ENCODE results near the gene EPHX1. TPM values are rescaled to one million over a fixed set of nuclear protein-coding genes. Genes with fewer than 3 reads are reported as not detected.
"Not testable (repeated sequence)": the region's sequence is repeated elsewhere in the genome, so short reads cannot be mapped to it uniquely, and the experiment has no call there.

The EPHX1 gene
- total RNA-seq: 43.7 and 91.0 TPM in 2 replicates

DNA sequence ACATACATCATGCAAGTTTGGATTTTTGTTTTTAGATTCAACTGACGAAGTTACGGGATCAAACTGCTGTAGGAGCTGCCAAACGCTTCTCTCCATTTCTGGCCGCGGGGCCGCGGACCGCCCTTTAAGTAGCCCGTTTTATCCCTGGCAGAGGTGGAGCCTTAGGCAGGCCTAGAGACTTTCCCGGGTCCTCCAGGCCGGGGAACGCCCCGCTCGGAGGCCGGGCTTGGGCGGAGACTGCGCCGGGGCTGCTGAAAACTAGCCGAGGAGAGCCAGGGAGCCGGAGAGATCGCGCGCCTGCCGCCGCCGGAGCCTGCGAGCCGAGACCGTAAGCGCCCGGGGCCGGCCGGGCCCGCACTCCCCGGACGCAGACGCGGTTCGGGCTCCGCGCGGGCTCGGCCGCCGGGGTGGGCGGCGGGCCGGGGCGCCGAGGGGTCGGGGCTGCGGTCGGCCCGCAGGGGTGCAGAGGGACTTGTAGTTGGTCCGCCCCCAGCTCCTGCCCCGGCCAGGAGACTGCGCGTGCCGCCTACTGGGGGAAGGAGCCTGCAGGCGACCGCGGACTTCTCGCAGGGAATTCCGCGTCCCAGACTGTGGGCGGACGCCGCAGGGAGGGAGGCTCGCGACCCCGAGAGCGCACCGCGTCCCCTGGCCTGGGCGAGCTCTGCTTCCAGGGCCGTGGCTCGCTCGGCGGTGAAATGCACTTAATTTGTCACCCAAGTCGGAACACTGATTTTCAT lies at the start of gene EPHX1:
Gene EPHX1 (plus strand): TSS at position 283 of the 737 bp plus-strand sequence. CDS start 18,606 bp downstream, outside the sequence.
- DNase-seq: peak; percentile 88

GRCh38 chr1:225760531-225760930 lies 49.4 kb upstream of the EPHX1 start:
- no peak for DNase-seq

GRCh38 chr1:225761395-225761794 lies 48.5 kb upstream of the EPHX1 start:
- not testable (repeated sequence) for DNase-seq

DNA sequence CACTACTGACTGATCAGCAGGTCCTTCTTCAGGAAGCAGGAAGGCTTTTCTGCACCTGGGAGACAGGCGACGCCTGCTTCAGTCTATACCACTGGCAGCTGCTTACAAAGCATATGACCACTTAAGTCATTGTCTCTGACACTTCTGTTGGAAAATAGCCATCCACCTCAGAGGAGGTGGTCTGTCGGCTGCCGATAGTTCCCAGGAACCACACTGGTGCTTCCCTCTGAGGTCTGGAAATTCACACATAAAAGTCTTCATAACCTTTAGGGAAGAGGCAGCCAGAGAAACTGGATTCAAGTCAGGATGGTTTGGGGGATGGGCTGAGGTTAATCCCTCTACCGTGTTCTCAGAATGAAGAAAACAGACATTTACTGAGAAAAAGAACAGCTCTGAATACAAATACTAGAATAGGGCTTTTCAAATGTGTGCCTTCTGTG lies 47.9 kb upstream of the EPHX1 start:
- DNase-seq: peak; percentile 24

- no peak for DNase-seq
These were observed 47.5 kb upstream of the EPHX1 start for GRCh38 chr1:225762444-225762843.

DNA sequence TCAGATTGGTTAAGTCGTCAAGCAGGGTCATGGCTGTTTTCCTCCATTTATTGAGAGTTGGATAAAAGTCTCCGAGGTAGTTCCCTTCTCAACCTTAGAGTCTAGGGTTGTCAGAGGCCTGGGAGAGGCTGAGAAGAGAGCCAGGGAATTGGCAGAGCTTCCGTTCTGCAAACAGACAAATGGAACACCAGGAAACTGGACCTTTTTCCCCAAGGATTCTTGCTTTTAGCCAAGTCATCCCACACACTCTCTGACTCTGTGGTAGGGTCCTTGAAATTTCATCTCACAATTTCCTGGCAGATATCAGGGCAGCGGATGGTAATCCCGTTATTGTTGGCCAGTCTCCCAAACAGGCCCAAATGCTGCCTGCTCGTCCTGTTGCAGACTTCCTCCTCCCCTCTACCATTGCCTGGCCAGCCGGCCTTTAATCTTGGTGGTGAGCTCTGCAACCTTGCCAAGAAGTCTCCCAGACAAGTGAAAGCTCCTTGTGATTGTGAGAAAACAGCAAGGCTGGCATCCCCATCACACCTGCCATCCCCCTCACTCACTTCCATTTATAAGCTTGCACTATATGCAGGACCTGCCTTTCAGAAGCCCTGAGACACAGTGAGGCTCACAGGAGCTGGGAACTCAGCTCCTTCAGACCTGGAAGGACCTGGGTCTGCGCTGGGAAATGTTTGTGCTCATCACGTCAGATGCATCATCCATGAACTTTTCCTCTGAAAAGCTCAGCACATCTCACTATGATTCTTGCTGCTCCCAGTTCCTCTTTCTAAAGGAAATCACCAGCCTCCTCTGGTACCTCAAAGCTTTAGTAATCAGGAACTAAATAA lies 46.0 kb upstream of the EPHX1 start:
- DNase-seq: peak; percentile 80

DNA sequence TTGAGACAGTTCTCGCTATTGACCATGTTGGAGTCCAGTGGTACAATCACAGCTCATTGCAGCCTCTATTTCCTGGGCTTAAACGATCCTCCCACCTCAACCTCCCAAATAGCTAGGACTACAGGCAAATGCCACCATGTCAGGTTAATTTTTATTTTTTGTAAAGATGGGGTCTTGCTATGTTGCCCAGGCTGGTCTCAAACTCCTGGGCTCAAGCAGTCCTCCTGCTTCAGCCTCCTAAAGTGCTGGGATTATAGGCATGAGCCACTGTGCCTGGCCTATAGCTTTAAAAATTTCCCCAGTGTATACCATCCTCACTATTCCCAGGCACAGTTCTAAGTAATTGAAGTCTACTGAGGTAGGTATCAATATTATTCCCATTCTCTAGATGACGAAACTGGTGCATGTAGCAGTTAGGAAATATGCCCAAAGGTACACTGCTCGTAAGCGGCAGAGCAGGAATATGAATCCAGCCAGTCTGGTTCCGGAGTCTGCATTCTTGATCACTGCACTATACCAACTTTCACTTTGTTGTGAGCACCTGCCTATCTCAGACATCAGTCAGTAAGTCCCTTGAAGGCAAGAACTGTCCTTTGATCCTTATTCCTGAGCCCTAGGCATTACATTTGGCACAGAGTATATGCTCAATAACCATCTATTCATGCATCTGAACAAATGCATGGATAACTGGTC lies 43.8 kb upstream of the EPHX1 start:
- DNase-seq: no peak

DNA sequence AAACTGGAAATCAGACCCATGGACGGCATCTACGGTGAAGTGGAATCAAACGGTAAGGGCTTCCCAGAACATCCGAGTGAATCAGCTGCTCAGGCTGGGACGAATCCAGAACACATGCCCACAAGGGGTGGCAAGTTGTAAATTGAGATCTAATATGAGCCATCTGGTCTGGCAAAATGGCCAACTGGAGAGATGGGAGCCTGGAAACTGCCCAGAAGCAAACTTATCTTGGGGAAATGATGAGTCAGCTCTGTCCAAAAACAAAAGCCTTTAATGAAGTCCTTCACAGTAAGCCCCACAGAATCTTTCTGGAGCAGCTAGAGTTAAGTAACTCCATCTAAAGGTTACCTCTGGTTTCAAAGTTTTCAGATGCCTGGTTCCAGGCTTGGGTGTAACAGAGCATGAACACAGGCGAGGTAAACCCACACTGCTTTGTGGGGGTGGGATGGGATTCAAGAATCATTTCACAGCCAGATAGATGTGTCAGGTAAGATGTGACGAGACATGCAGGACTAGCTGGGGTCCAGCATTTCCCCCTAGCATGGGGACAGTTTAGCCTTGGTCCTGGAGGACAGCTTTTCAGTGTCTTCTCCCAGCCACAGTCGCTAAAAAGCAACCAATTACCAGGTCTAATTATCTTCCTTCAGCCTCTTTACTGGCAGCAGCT lies 42.8 kb upstream of the EPHX1 start:
- DNase-seq: peak; percentile 82

DNA sequence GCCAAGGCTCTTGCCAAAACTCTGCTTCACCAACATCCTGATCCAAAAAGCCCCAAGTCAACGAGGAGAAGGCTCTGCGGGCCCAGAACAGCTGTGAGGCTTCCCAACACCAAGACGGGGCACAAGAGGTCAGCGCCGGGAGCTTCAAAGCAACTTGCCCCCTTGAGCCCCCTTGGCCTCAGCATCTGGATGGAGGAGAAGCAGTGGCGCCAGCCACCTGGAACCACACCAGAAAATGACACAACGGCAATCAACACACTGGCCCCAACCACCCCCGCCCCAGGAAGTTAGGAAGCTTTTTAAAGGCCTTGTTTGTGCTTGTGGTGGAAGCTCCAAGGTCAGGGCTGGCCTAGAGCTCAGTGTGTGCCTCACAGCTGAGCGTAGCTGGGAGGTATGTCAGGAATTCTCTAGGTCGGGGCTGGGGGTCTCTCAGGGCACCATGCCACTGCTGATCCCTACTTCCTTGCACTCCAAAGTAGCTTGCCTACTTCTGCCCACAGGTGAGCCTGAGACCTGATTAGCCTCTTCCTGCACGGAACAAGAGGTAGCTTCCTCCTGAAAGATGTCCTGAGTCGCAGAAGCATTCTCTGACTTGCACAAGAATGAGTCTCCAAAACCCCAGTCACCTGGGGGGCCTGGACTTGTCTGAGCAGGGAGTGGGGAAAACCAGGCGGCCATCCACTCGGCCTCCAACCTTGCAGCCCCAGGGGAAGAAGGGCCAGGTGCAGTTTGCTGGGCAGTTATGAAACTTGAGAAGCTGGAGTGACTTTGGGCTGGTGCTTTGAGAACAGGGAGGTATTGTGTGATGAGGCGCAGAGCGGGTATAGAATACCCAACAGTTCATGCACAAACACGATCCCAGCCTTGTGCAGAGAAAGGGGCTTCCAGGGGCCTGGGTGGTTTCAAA lies 42.0 kb upstream of the EPHX1 start:
- peak; percentile 66 for DNase-seq

DNA sequence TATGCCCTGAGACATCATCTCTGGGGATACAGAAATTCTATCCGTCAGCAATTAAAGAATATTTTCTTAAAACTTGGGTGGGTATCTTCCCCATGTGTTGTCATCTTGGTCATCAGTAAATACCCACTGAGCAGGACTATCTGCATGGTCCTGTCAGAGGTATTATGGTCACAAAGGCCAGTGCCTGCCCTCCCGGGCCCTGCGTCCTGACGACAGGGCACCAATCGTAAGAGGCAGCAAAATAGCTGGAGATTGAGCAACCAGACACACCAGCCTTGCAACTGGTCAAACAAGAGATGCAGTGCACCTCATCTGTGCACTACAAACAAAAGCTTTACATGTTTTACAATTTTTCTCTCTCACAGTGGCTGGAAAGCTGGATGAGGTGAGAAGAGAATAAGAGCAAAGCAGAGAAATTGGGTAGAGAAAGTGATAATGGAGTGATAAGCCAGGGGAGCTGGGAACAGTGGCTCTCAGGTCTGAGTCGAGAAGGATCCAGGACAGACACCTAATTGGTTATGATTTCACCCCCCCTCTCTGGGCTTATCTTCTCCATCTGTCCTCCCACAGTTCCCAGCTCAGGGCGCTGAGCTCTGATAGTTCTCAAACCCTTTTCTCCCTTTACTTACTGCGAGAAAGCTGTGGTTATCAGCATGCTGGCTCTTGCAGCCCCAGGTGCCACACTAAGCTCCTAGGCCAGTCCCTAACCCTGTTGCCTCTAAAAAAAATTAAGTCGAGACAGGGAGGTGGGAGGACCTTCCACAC lies 41.1 kb upstream of the EPHX1 start:
- DNase-seq: no peak

DNA sequence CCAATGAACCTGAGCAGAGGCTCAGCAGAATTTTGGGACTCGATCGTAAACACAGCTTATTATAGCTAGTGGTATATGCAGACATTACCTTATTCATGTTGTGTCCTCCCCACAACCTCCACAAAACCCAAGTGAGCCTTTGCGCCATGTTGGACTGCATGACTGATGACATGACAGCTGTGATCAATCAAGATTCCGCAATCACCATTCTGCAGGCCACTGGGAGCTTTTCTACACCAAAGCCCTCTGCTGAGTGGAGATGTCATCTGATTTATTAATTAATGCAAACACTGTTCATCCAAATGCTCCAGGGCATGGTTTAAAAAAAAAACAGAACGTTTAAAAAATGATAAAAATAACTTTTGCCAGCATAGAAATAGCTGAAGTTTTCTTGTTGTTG lies 40.2 kb upstream of the EPHX1 start:
- no peak for DNase-seq

GRCh38 chr1:225770561-225771248 lies 39.2 kb upstream of the EPHX1 start:
- no peak for DNase-seq

DNA sequence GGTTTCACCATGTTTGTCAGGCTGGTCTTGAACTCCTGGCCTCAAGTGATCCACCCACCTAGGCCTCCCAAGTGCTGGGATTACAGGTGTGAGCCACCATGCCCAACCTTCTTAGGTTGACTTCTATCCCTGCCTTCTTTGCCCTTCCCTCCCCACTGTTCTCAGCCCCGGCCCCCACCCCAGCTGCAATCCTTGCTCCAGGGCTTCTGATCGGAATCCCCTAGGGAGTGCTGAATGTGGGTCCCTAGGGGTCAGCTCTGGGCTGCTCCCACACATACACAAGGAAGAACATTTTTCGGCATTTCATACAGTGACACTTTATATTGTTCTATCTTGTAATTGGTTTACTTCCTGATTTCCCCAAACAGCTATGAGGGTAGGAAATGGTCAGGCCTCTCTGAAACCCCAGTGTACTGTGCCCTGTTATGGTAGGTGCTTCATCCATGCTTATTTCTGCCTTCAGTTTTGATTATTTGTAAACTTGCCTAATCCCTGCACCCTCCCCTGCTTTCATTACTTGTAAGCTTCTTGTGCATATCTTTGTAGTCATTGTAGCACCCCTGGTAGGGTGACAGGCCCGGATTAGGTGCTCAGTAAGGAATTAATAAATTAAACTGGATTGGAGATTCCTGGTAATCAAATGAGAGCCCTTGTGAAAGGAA lies 38.1 kb upstream of the EPHX1 start:
- DNase-seq: no peak

DNA sequence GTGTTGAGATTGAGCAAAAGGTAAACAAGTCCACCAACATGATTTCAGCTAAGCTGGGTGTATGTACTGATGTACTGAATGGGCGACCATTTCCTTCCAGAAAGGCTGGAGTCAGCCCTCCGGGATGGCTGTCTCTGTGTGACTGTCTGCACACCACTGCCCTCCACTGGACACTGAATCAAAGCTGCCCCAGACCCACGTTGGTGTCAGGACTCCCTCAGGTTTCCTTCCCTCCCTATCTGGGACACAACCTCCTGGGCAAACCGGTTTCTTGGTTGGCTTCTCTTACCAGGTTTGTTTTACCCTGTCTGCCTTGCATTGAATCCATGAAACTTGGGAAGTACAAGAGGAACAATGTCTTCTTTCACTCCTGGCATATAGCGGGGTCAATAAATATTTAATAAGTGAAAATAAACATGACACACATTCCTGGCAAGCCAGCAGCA lies 37.6 kb upstream of the EPHX1 start:
- DNase-seq: peak; percentile 95

DNA sequence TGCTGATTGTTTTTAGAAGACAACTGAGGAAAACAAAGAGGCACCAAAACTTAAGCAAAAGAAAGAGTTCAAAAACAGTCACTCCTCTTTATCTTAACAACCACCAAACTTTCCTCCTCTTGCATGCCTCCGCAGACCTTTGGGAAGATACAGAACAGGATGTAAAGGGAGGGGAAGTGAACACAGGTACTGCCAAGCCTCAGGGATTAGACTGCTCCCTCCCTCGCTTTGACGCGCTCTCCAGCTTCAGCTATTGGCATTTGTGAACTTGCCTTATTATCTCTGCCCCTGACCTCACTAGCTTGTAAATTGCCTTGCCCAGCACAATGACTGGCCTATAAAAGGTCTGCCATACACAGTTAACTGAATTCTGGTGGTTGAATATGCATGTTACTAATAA lies 37.1 kb upstream of the EPHX1 start:
- no peak for DNase-seq

GRCh38 chr1:225774281-225775147 lies 35.4 kb upstream of the EPHX1 start:
- no peak for DNase-seq

DNA sequence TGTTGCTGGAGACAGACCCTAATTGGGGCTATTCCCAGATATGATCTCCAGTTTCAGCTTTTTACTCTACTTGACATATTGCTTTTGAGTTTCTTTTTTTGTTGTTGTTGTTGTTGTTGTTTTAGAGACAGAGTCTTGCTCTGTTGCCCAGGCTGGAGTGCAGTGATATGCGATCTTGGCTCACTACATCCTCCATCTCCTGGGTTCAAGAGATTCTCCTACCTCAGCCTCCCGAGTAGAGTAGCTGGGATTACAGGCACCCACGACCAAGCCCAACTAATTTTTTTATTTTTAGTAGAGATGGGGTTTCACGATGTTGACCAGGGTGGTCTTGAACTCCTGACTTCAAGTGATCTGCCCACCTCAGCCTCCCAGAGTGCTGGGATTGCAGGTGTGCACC lies 33.6 kb upstream of the EPHX1 start:
- no peak for DNase-seq

- DNase-seq: no peak
These were observed 32.8 kb upstream of the EPHX1 start for GRCh38 chr1:225777058-225777582.

All from dermis blood vessel endothelial cell (primary cell).